NCI-H187 (cell line): ENCODE results near the gene BAIAP2L2.
"Not testable (repeated sequence)": the region's sequence is repeated elsewhere in the genome, so short reads cannot be mapped to it uniquely, and the experiment has no call there.

Experiments
- DNase-seq, 2 experiments: peaks; one replicate each; lab custom pipeline; 2025; lab: John Stamatoyannopoulos, UW

BAIAP2L2 gene

GRCh38 chr22:38129021-38129420, 18.5 kb upstream of the BAIAP2L2 start:
- no peak for DNase-seq

- no peak for DNase-seq
Measured at GRCh38 chr22:38127869-38128268, 17.4 kb upstream of the BAIAP2L2 start.

GRCh38 chr22:38126928-38127668, 16.6 kb upstream of the BAIAP2L2 start:
- no peak for DNase-seq

- DNase-seq: no peak
Measured at GRCh38 chr22:38125751-38126201, 15.3 kb upstream of the BAIAP2L2 start.

GRCh38 chr22:38125038-38125610, 14.6 kb upstream of the BAIAP2L2 start:
- no peak for DNase-seq

- no peak for DNase-seq
Measured at GRCh38 chr22:38124236-38124974, 13.9 kb upstream of the BAIAP2L2 start.

- no peak for DNase-seq
Measured at GRCh38 chr22:38122616-38123015, 12.1 kb upstream of the BAIAP2L2 start.

GRCh38 chr22:38120359-38121110, 10.1 kb upstream of the BAIAP2L2 start:
- DNase-seq: no peak

- DNase-seq: not testable (repeated sequence)
Measured at GRCh38 chr22:38118747-38119146, 8.3 kb upstream of the BAIAP2L2 start.

- no peak for DNase-seq
Measured at GRCh38 chr22:38118182-38118581, 7.7 kb upstream of the BAIAP2L2 start.

- not testable (repeated sequence) for DNase-seq
Measured at GRCh38 chr22:38117556-38117955, 7.1 kb upstream of the BAIAP2L2 start.

GRCh38 chr22:38115423-38116205, 5.1 kb upstream of the BAIAP2L2 start:
- DNase-seq: no peak

- peak; percentile 11 to 17 for DNase-seq
Measured at GRCh38 chr22:38114484-38115398, 4.3 kb upstream of the BAIAP2L2 start.

GRCh38 chr22:38112381-38112780, 1.9 kb upstream of the BAIAP2L2 start:
- DNase-seq: no peak

GRCh38 chr22:38111925-38112355, 1.5 kb upstream of the BAIAP2L2 start:
- no peak for DNase-seq

GRCh38 chr22:38110863-38111852, 674 bp upstream of the BAIAP2L2 start:
- DNase-seq: no peak

- DNase-seq: no peak
Measured at GRCh38 chr22:38109371-38110001, 998 bp downstream of the BAIAP2L2 start.

GRCh38 chr22:38108561-38109319, 1.7 kb downstream of the BAIAP2L2 start:
- DNase-seq: no peak
